Bronchial epithelial cell (primary cell): ENCODE data around the gene RLF. TPM values are rescaled to one million over a fixed set of nuclear protein-coding genes. Genes with fewer than 3 reads are reported as not detected.

Experiments used
- DNase-seq: peaks from one replicate; pipeline ENCODE4 v3.0.0-alpha.2; 2010; ENCODE audit warnings: low read depth
- FAIRE-seq: peaks from 2 replicates; lab custom pipeline; 2011; peaks lifted over from hg19 to GRCh38; lab: Jason Lieb, UNC
- H3K27me3 ChIP-seq: 2 replicates; pipeline ENCODE4 v1.5.1; 2011; ENCODE audit warnings: low read length; ENCODE audit not compliant: control insufficient read depth, insufficient read depth
- H3K36me3 ChIP-seq: 2 replicates; pipeline ENCODE4 v1.5.1; 2011; ENCODE audit warnings: low read length; ENCODE audit not compliant: control insufficient read depth, insufficient read depth
- H3K4me3 ChIP-seq: 2 replicates; pipeline ENCODE4 v1.5.1; 2011; ENCODE audit warnings: mild to moderate bottlenecking, low read depth, low read length, control low read depth
- total RNA-seq: library from RNA; depleted of rRNA; stranded (reverse); fragments of >200 nt; gene quantifications from 2 replicates; pipeline ENCODE4 v1.2.1, GENCODE V29; 2014
- TF ChIP-seq, protein P1 (sequence below): IDR thresholded peaks from 2 replicates; pipeline ENCODE4 v1.5.1; 2011; ENCODE audit warnings: mild to moderate bottlenecking, moderate library complexity, low read length, control low read depth, inconsistent platforms; ENCODE audit not compliant: insufficient read depth, severe bottlenecking

The RLF gene
- total RNA-seq, 1 donor from 2014 or later: 26.9 TPM

DNA sequence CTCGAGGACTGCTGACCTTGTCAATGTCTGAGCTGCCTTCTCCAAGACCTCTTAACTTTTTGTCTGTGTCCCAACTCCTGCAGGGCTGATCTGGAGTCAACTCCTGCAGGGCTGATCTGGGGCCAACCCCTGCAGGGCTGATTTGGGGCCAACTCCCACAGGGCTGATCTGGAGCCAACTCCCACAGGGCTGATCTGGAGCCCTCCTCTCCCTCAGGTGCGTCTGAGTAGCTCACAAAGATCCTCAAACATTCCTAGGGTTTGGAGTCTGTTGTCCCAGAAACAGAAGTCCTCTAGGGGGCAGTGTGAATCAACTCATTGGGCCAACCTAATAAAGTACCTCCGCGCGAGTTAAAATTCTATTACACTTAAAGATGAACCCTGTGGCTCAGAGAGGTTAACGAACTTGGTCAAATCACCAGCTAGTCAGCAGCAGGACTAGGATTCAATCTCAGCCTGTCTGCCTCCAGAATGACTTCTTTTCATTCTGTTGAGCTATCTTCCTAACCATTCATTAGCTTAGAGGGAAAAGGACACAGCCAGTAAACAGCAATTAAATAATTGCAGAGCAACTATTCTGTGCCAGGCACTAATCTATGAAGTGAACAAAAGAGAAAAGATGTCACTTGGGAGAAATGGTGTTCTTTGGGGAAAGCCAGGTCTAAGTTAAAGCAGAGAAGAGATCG, 17.2 kb upstream of the RLF start:
- TF ChIP-seq, protein P1, sequence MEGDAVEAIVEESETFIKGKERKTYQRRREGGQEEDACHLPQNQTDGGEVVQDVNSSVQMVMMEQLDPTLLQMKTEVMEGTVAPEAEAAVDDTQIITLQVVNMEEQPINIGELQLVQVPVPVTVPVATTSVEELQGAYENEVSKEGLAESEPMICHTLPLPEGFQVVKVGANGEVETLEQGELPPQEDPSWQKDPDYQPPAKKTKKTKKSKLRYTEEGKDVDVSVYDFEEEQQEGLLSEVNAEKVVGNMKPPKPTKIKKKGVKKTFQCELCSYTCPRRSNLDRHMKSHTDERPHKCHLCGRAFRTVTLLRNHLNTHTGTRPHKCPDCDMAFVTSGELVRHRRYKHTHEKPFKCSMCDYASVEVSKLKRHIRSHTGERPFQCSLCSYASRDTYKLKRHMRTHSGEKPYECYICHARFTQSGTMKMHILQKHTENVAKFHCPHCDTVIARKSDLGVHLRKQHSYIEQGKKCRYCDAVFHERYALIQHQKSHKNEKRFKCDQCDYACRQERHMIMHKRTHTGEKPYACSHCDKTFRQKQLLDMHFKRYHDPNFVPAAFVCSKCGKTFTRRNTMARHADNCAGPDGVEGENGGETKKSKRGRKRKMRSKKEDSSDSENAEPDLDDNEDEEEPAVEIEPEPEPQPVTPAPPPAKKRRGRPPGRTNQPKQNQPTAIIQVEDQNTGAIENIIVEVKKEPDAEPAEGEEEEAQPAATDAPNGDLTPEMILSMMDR: peak; percentile 78
- no peak for FAIRE-seq
- DNase-seq: peak; percentile 73
- Histone ChIP-seq H3K4me3 (no peak overlapping the region), H3K36me3 (no peaks in the 10 kb centered on the region), H3K27me3 (no peaks in the 10 kb centered on the region)

DNA sequence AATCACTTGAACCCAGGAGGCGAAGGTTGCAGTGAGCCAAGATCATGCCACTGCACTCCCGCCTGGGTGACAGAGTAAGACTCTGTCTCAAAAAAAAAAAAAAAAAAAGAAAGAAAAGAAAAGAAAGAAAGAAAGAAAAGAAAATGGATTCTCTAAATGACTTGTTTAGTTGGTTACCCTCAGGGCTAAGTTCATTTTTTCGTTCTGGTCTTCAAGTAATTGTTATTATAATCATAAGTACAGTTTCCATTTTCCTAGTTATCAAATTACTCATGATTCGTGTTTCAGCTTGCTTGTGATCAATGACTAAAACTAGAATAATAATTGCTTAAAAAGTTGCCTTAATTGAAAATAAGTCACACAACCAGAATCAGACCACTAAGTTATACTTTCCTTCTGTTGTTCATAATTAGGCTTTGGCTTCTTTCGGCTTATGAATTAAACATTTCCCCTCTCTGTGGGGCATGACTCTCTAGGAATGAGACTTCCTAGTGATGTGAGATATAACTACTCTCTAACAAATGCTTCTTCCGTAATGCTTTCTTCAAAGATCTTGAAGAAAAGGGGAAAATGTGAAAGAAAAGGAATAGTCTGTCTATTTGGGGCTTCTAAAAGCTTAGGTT, 9.6 kb upstream of the RLF start:
- Histone ChIP-seq H3K27me3 (no peaks in the 10 kb centered on the region), H3K36me3 (no peaks in the 10 kb centered on the region), H3K4me3 (no peak overlapping the region)
- DNase-seq (peak; percentile 36), FAIRE-seq (no peak)
- TF ChIP-seq, protein P1: no peak

DNA sequence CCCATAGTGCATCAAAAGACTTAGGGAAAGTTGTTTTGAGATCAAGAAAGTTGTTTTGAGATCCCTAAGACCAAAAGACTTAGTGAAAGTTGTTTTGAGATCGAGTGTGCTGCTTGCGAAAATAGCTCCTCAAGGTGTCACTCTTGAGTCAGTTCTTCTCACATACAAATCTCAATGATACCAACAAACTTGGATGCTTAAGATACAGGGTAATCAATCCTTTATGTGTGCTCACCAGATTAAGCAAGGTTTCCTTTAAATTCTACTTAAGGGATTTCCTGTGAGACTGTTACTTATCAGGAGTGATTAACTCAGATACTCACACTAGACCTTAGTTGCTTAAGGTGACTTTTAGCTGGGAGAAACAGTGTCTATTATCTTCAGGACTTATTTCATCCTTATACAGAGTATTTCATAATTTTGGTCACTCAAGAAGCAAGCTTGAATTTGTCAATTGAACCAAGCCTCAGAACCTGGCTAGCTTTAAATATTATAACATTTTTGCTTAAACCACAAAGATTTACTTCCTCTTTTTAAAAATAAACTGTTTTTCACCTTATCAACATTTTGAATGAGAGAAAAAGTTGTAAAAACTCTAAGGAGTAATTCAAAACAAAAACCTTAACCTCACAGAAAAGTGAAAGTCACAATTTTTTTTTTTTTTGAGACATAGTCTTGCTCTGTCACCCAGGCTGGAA, 8.0 kb upstream of the RLF start:
- Histone ChIP-seq H3K27me3 (no peaks in the 10 kb centered on the region), H3K4me3 (no peak overlapping the region), H3K36me3 (no peaks in the 10 kb centered on the region)
- DNase-seq (peak; percentile 73), FAIRE-seq (no peak)
- TF ChIP-seq, protein P1: peak; percentile 77

DNA sequence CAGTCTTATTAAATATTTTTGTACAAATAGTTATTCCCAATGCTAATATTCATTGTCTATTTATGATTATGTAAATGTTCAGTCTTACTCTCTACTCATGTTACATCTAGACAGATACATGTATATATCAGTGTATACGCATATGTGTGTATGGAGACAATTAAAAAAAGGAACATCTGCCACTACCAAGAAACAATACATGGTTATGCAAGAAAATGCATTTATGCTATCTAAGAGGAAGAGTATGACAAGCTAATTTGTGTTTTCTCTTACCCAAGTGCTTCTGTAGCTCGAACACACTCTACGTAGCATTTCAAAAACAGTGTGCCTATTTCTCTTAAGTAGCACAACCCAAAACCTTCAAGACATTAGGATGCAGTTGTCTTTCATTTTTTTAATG, 6.1 kb upstream of the RLF start:
- Histone ChIP-seq H3K36me3 (no peaks in the 10 kb centered on the region), H3K27me3 (no peaks in the 10 kb centered on the region), H3K4me3 (no peak overlapping the region)
- FAIRE-seq (no peak), DNase-seq (no peak)
- TF ChIP-seq, protein P1: no peak

DNA sequence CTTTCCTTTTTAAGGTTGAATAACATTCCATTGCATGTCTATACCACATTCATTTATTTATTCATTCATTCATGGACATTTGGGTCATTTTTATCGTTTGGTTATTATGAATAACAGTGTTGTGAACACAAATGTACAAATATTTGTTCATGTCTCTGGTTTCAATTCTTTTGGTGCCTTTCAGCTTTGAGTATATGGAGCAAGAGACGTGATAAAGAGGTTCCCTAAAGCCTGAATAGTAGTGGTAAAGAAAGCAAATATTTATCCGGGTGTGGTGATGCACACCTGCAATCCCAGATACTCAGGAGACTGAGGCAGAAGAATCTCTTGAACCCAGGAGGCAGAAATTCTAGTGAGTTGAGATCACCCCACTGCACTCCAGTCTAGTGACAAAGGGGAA, 5.3 kb upstream of the RLF start:
- TF ChIP-seq, protein P1: no peak
- DNase-seq: peak; percentile 12
- Histone ChIP-seq H3K27me3 (no peaks in the 10 kb centered on the region), H3K4me3 (no peak overlapping the region), H3K36me3 (no peaks in the 10 kb centered on the region)
- FAIRE-seq: no peak
